CD14-positive monocyte (primary cell): ENCODE measurements around the gene CYB5A. TPM values are rescaled to one million over a fixed set of nuclear protein-coding genes. Genes with fewer than 3 reads are reported as not detected.
A peak's percentile ranks its signal among the peaks of the same experiment; 100 is the strongest.

ENCODE experiments used
- DNase-seq, 3 donors: peaks; one replicate each; pipeline ENCODE4 v3.0.0-alpha.2; 2011 to 2022
- H2AFZ ChIP-seq: 2 replicates; pipeline ENCODE4 v1.6.0; 2012; ENCODE audit warnings: mild to moderate bottlenecking, low read depth, low read length, inconsistent platforms; ENCODE audit not compliant: insufficient read depth, poor library complexity, severe bottlenecking
- H3K27ac ChIP-seq, 2 donors: 1 replicate in 1 of 2; 2 replicates in 1 of 2; pipeline ENCODE4 v1.5.1; 2012 to 2013; ENCODE audit warnings: low read length in 2 of 2, control low read depth in 1 of 2, inconsistent platforms in 1 of 2, low read depth in 1 of 2, mild to moderate bottlenecking in 1 of 2
- H3K27me3 ChIP-seq, 2 donors: one replicate each; pipeline versions ENCODE4 v1.6.0 to v1.6.1; 2011 to 2013; ENCODE audit warnings: low read length in 2 of 2; ENCODE audit not compliant: control insufficient read depth in 2 of 2, insufficient read depth in 2 of 2
- H3K36me3 ChIP-seq, 2 donors: replicated peaks in 1 of 2; 1 replicate in 1 of 2; 2 replicates in 1 of 2; pipeline versions ENCODE4 v1.5.1 to v1.6.1; 2012 to 2013; ENCODE audit warnings: low read length in 2 of 2, control low read depth in 1 of 2, inconsistent platforms in 1 of 2, mild to moderate bottlenecking in 1 of 2; ENCODE audit not compliant: insufficient read depth in 2 of 2, control insufficient read depth in 1 of 2
- H3K4me1 ChIP-seq, 2 donors: 1 replicate in 1 of 2; 2 replicates in 1 of 2; pipeline versions ENCODE4 v1.5.1 to v1.6.1; 2012 to 2013; ENCODE audit warnings: low read length in 2 of 2, control low read depth in 1 of 2, inconsistent platforms in 1 of 2, mild to moderate bottlenecking in 1 of 2, moderate library complexity in 1 of 2; ENCODE audit not compliant: insufficient read depth in 2 of 2, control insufficient read depth in 1 of 2
- H3K4me2 ChIP-seq: replicated peaks from 2 replicates; pipeline ENCODE3; 2012; ENCODE audit warnings: low read length, moderate library complexity, mild to moderate bottlenecking; ENCODE audit not compliant: poor library complexity, severe bottlenecking; ENCODE audit errors: extremely low read depth
- H3K4me3 ChIP-seq, 3 experiments: fragments of 200-600 bp in 1 of 3; sonication (generic) in 1 of 3; replicated peaks in 1 of 3; 1 replicate in 2 of 3; 2 replicates in 1 of 3; pipeline ENCODE4 v1.5.1; 2011 to 2013; ENCODE audit warnings: low read length in 3 of 3, mild to moderate bottlenecking in 3 of 3, control low read depth in 2 of 3, low read depth in 2 of 3, inconsistent platforms in 1 of 3, moderate library complexity in 1 of 3
- H3K79me2 ChIP-seq: 2 replicates; pipeline ENCODE4 v1.6.0; 2012; ENCODE audit warnings: mild to moderate bottlenecking, control low read depth, inconsistent platforms, low read length, moderate library complexity; ENCODE audit not compliant: insufficient read depth
- H3K9ac ChIP-seq: 2 replicates; pipeline ENCODE4 v1.6.0; 2017; ENCODE audit warnings: low read length, mild to moderate bottlenecking; ENCODE audit not compliant: insufficient read depth, poor library complexity, severe bottlenecking
- H3K9me3 ChIP-seq, 2 donors: replicated peaks in 1 of 2; 1 replicate in 1 of 2; 2 replicates in 1 of 2; pipeline versions ENCODE4 v1.5.1 to v1.6.1; 2012 to 2013; ENCODE audit warnings: low read length in 2 of 2, control low read depth in 1 of 2; ENCODE audit not compliant: control insufficient read depth in 1 of 2, insufficient read depth in 1 of 2
- H4K20me1 ChIP-seq: 2 replicates; pipeline ENCODE4 v1.6.0; 2012; ENCODE audit warnings: mild to moderate bottlenecking, low read length, control low read depth, moderate library complexity; ENCODE audit not compliant: insufficient read depth
- H3K27ac Mint-ChIP-seq, 7 donors: one replicate each; pipeline ENCODE4 v1.8.0; 2020; ENCODE audit warnings: mild to moderate bottlenecking in 7 of 7, mixed read lengths in 7 of 7, moderate library complexity in 6 of 7, inconsistent platforms in 2 of 7
- H3K27me3 Mint-ChIP-seq, 3 donors: one replicate each; pipeline ENCODE4 v1.8.0; 2021 to 2022; ENCODE audit warnings: low read depth in 3 of 3, mild to moderate bottlenecking in 3 of 3, mixed read lengths in 3 of 3, moderate library complexity in 3 of 3, inconsistent platforms in 1 of 3
- H3K36me3 Mint-ChIP-seq, 2 donors: one replicate each; pipeline ENCODE4 v1.8.0; 2020; ENCODE audit warnings: mixed read lengths in 2 of 2, inconsistent platforms in 1 of 2, mild to moderate bottlenecking in 1 of 2
- H3K4me1 Mint-ChIP-seq: one replicate; pipeline ENCODE4 v1.8.0; 2020; ENCODE audit warnings: mild to moderate bottlenecking, mixed read lengths
- H3K4me3 Mint-ChIP-seq, 2 donors: one replicate each; pipeline ENCODE4 v1.8.0; 2020; ENCODE audit warnings: mild to moderate bottlenecking in 2 of 2, mixed read lengths in 2 of 2, moderate library complexity in 1 of 2
- H3K9me3 Mint-ChIP-seq, 7 donors: one replicate each; pipeline ENCODE4 v1.8.0; 2020 to 2022; ENCODE audit warnings: mixed read lengths in 7 of 7, mild to moderate bottlenecking in 6 of 7, moderate library complexity in 6 of 7, inconsistent platforms in 2 of 7
- CTCF ChIP-seq: fragments of 200-600 bp; IDR thresholded peaks from one replicate; pipeline ENCODE4 v1.8.0; 2022; ENCODE audit warnings: antibody characterized with exemption, mild to moderate bottlenecking
- WGBS: methylation state at CpG from one replicate; pipeline ENCODE4 v1.1.5; 2013; ENCODE audit warnings: missing lambda C conversion rate; ENCODE audit not compliant: insufficient coverage; 5-methylcytosine and 5-hydroxymethylcytosine counted together
- intact Hi-C, 2 donors: fragments of 100-400 bp; cut with micrococcal nuclease; formaldehyde crosslinking; loops; one replicate each; pipeline versions ENCODE4 v1.15.0 to v1.15.1; 2023
- polyA plus RNA-seq, 3 donors: library from polyadenylated mRNA; depleted of rRNA in 1 of 3; unstranded in 2 of 3; stranded (reverse) in 1 of 3; fragments of 300-500 nt in 2 of 3; fragments of >200 nt in 1 of 3; fragmentation: Illumina TruSeq in 2 of 3; gene quantifications; 1 replicate in 2 of 3; 2 replicates in 1 of 3; pipeline ENCODE4 v1.2.3, GENCODE V29; 2012 to 2021

Gene CYB5A
- polyA plus RNA-seq, 3 donors: 19.0 to 27.6 (median 22.4) TPM

DNA sequence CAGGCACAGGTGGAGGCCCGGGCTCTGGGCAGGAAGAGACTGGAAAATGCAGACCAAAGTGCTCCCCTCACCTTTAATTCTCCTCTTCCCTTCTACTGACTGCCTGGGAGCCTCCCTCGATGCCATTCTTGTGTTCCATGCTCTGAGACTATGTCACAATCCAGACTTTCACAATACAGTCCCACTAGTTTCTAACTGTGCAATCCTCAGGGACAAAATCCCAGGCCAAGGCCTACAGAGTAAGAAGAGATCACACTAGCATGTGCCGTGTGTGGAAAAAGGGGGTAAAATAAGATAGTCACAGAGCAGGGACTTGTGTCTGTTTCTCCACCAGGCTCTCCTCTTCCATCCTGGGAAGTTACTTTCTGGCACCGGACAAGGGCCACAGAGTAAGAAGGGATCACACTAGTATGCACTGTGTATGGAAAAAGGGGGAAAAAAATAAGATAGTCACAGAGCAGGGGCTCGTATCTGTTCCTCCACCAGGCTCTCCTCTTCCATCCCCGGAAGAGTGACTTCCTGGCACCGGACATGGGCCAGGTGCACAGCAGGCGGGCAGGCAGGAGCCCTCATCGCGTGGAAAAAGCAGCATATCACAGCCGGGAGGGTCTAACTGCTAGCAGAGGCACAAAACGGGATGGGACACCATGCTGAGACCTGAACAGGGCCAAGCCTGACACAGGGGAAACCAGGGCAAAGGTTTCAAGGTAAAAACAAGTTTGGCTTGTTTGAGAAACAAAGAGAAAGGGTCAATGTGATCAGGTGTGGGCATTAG lies 9.6 kb downstream of the CYB5A start:
- DNase-seq: no peak
- H3K79me2 ChIP-seq: no peaks in the 10 kb centered on the region
- Mint-ChIP-seq H3K36me3 (peaks cover 0 to 10% of the 10 kb centered on the region in 2 donors), H3K27ac (peak overlapping the region in 1 of 7 donors; percentile 37), H3K27me3 (peaks cover 0 to 1% (median 0%) of the 10 kb centered on the region in 3 donors), H3K4me3 (no peak overlapping the region), H3K9me3 (peaks cover 0 to 2% (median 0%) of the 10 kb centered on the region in 7 donors), H3K4me1 (peaks cover 22% of the 10 kb centered on the region)
- no peak overlapping the region for H3K9ac ChIP-seq
- H3K36me3 ChIP-seq: no peaks in the 10 kb centered on the region
- no peak overlapping the region for H2AFZ ChIP-seq
- H3K27ac ChIP-seq: no peak overlapping the region
- peaks cover 4 to 9% of the 10 kb centered on the region in 2 donors for H3K4me1 ChIP-seq
- 20% methylated on average over 9 of the region's 12 CpGs for WGBS
- H3K9me3 ChIP-seq: no peaks in the 10 kb centered on the region
- no peaks in the 10 kb centered on the region for H3K27me3 ChIP-seq
- intact Hi-C loops: no loop called here
- no peak overlapping the region for H3K4me3 ChIP-seq
- no peak overlapping the region for H3K4me2 ChIP-seq
- TF ChIP-seq CTCF: no peak
- H4K20me1 ChIP-seq: no peaks in the 10 kb centered on the region

DNA sequence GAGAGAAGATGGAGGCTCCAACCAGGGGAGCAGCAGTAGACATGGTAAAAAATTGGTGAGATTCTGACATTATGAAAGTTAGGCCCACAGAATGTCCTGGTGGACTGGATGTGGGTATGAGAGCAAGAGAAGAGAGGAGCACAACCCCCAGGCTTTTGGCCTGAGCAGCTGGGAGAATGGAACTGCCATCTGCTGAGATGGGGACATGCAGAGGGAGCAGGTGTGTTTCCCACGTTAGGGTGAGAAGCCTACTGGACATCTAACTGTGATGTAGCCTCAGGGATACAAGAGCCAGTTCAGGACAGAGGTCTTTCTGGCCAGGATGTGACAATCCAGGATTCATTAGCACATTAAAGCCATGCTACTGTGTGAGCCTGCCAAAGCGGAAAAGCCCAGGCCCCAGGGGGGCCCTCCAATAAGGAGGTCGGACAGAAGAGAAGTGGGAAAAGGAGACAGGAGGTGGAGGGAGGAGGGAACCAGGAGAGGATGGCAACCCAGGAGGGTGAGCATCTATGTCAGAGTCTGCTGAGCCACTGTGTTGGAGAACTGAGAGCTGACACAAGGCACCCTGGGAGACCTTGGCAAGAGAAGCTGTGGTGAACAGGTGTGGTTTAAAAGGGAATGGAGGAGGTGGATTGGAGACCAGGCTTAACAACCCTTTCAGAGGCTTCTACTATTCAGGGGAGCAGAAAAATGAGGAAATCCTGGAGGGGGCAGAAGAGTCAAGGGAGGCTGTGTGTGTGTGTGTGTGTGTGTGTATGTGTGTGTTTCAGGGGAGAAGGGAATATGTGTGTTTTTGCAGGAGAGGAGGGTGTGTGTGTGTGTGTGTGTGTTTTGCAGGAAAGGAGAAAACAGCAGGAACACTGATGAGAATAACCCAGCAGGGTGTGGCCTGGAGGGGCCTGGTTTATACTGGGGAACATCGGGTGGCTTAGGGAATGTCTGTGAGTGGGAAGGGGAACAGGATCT lies 10.5 kb downstream of the CYB5A start:
- H3K27me3 Mint-ChIP-seq: peaks cover 0 to 1% (median 0%) of the 10 kb centered on the region in 3 donors
- H3K79me2 ChIP-seq: no peaks in the 10 kb centered on the region
- H3K9me3 ChIP-seq: no peaks in the 10 kb centered on the region
- no peaks in the 10 kb centered on the region for H3K27me3 ChIP-seq
- H3K4me2 ChIP-seq: no peak overlapping the region
- WGBS: 85% methylated on average over 3 of the region's 4 CpGs
- H3K27ac Mint-ChIP-seq: no peak overlapping the region
- no peaks in the 10 kb centered on the region for H3K36me3 ChIP-seq
- H3K4me1 ChIP-seq: peaks cover 4 to 9% of the 10 kb centered on the region in 2 donors
- no peak overlapping the region for H3K27ac ChIP-seq
- no peak overlapping the region for H3K4me3 Mint-ChIP-seq
- TF ChIP-seq CTCF: no peak
- peaks cover 0 to 10% of the 10 kb centered on the region in 2 donors for H3K36me3 Mint-ChIP-seq
- no peak for DNase-seq
- no peak overlapping the region for H3K4me3 ChIP-seq
- no peak overlapping the region for H3K9ac ChIP-seq
- intact Hi-C loops: no loop called here
- H3K9me3 Mint-ChIP-seq: peaks cover 0 to 2% (median 0%) of the 10 kb centered on the region in 7 donors
- H4K20me1 ChIP-seq: no peaks in the 10 kb centered on the region
- peaks cover 22% of the 10 kb centered on the region for H3K4me1 Mint-ChIP-seq
- no peak overlapping the region for H2AFZ ChIP-seq
